K562 (cell line): ENCODE data around the gene MED17. TPM values are rescaled to one million over a fixed set of nuclear protein-coding genes. Genes with fewer than 3 reads are reported as not detected.

Source experiments
- ATAC-seq: fragments of 200-7000 bp; cut with Tn5 transposase; 3 replicates; pipeline ENCODE4 v1.9.1; 2020; ENCODE audit warnings: moderate library complexity
- BruUV-seq: library from RNA; stranded (reverse); fragments of 400-500 nt; replicated peaks from 2 replicates; lab custom pipeline; 2021; lab: Mats Ljungman, UMichigan
- CTCF ChIA-PET: fragments of 300-600 bp; formaldehyde crosslinking; extraction: SDS; loops from one replicate; lab custom pipeline; 2021; ENCODE audit warnings: low intra/inter-chr PET ratio; lab: Yijun Ruan, JAX
- POLR2A ChIA-PET: fragments of 300-600, 350-650 bp; sonication (Branson Sonifier 250); formaldehyde crosslinking; extraction: SDS; loops from one replicate; lab custom pipeline; 2021; ENCODE audit warnings: antibody characterized with exemption, inconsistent platforms; lab: Yijun Ruan, JAX
- DNase-seq, 4 experiments: peaks; one replicate each; pipeline versions ENCODE4 v3.0.0 to v3.0.0-alpha.2; 2011 to 2018; ENCODE audit warnings: low spot score in 3 of 4, mixed read lengths in 3 of 4; ENCODE audit errors: extremely low read depth in 1 of 4
- FAIRE-seq: peaks from 2 replicates; lab custom pipeline; 2011; peaks lifted over from hg19 to GRCh38; lab: Jason Lieb, UNC
- H2AFZ ChIP-seq: 2 replicates; pipeline ENCODE4 v1.6.0; 2011; ENCODE audit warnings: low read depth, low read length, control low read depth, inconsistent platforms
- H3K27ac ChIP-seq: fragments of 200-600 bp; 3 replicates; pipeline ENCODE4 v1.8.0; 2011; ENCODE audit warnings: low read depth, mild to moderate bottlenecking, control low read depth, inconsistent platforms, low read length, moderate library complexity, mixed read lengths; ENCODE audit errors: extremely low read depth
- H3K27me3 ChIP-seq, 2 experiments: fragments of 300-600 bp in 1 of 2; 2 replicates in 1 of 2; 3 replicates in 1 of 2; pipeline versions ENCODE4 v1.6.0 to v1.8.0; 2011; ENCODE audit warnings: inconsistent platforms in 2 of 2, low read length in 2 of 2, mild to moderate bottlenecking in 1 of 2, mixed read lengths in 1 of 2, moderate library complexity in 1 of 2; ENCODE audit not compliant: control insufficient read depth in 2 of 2, insufficient read depth in 2 of 2
- H3K36me3 ChIP-seq: fragments of 300-600 bp; 3 replicates; pipeline ENCODE4 v1.8.0; 2011; ENCODE audit warnings: mild to moderate bottlenecking, low read length, inconsistent platforms; ENCODE audit not compliant: control insufficient read depth, insufficient read depth
- H3K4me1 ChIP-seq, 2 experiments: fragments of 200-600 bp in 1 of 2; replicated peaks in 1 of 2; 2 replicates in 1 of 2; 3 replicates in 1 of 2; pipeline versions ENCODE4 v1.5.1 to v1.8.0; 2011; ENCODE audit warnings: inconsistent platforms in 2 of 2, low read length in 2 of 2, mild to moderate bottlenecking in 1 of 2, mixed read lengths in 1 of 2, moderate library complexity in 1 of 2; ENCODE audit not compliant: control insufficient read depth in 2 of 2, insufficient read depth in 2 of 2
- H3K4me2 ChIP-seq: 2 replicates; pipeline ENCODE4 v1.6.1; 2011; ENCODE audit warnings: low read length, control low read depth, inconsistent platforms, mixed read lengths; ENCODE audit not compliant: insufficient read depth
- H3K4me3 ChIP-seq: fragments of 200-600 bp; sonication (generic), shearing (Covaris generic); 2 replicates; pipeline ENCODE4 v1.5.1; 2016; ENCODE audit warnings: control low read depth, inconsistent platforms
- H3K79me2 ChIP-seq: fragments of 200-600 bp; 3 replicates; pipeline ENCODE4 v1.8.0; 2011; ENCODE audit warnings: low read length, inconsistent platforms; ENCODE audit not compliant: control insufficient read depth, insufficient read depth
- H3K9ac ChIP-seq, 2 experiments: 2 replicates each; pipeline versions ENCODE4 v1.6.0 to v1.6.1; 2011; ENCODE audit warnings: low read depth in 2 of 2, low read length in 2 of 2, control low read depth in 1 of 2, inconsistent platforms in 1 of 2, mild to moderate bottlenecking in 1 of 2, mixed read lengths in 1 of 2; ENCODE audit not compliant: insufficient read depth in 1 of 2
- H3K9me1 ChIP-seq: one replicate; pipeline ENCODE4 v1.6.0; 2011; ENCODE audit warnings: inconsistent platforms, mild to moderate bottlenecking, low read length, moderate library complexity; ENCODE audit not compliant: control insufficient read depth, insufficient read depth
- H3K9me3 ChIP-seq: replicated peaks from 2 replicates; pipeline ENCODE4 v1.5.1; 2011; ENCODE audit warnings: low read depth, low read length, inconsistent platforms; ENCODE audit not compliant: control insufficient read depth, insufficient read depth
- H4K20me1 ChIP-seq: replicated peaks from 2 replicates; pipeline ENCODE4 v1.6.1; 2011; ENCODE audit warnings: low read length, inconsistent platforms, mixed read lengths; ENCODE audit not compliant: control insufficient read depth, insufficient read depth
- CBX8 ChIP-seq: fragments of 200-600 bp; sonication (generic); IDR thresholded peaks from 2 replicates; pipeline ENCODE4 v1.6.1; 2012; ENCODE audit warnings: borderline replicate concordance, mixed run types, low read depth, mild to moderate bottlenecking, moderate library complexity, mixed read lengths, low read length, control low read depth, inconsistent platforms; ENCODE audit not compliant: poor library complexity, severe bottlenecking; ENCODE audit errors: extremely low read depth
- GATAD2A ChIP-seq: fragments of 450-650 bp; IDR thresholded peaks from 2 replicates; pipeline ENCODE4 v1.6.1; 2017
- MXI1 ChIP-seq: IDR thresholded peaks from 2 replicates; pipeline ENCODE4 v1.6.1; 2011; ENCODE audit warnings: low read depth, mild to moderate bottlenecking, improper control_type of control experiment, low read length
- NFE2L1 ChIP-seq: fragments of 450-650 bp; IDR thresholded peaks from 2 replicates; pipeline ENCODE4 v1.6.1; 2016; ENCODE audit warnings: missing genetic modification characterization, low read depth, mild to moderate bottlenecking, missing compliant biosample characterization, moderate library complexity, borderline replicate concordance
- POLR2G ChIP-seq: fragments of 200-400 bp; formaldehyde crosslinking; IDR thresholded peaks from 2 replicates; pipeline ENCODE4 v1.6.1; 2017; ENCODE audit warnings: low read depth, mild to moderate bottlenecking, antibody characterized with exemption, low read length, moderate library complexity
- RBM34 ChIP-seq: fragments of 200-400 bp; formaldehyde crosslinking; IDR thresholded peaks from 2 replicates; pipeline ENCODE4 v1.6.1; 2018; ENCODE audit warnings: low read length, borderline replicate concordance; ENCODE audit not compliant: insufficient read depth
- SMC3 ChIP-seq: conservative IDR thresholded peaks from 2 replicates; pipeline ENCODE4 v1.6.1; 2011; ENCODE audit warnings: low read depth, low read length, improper control_type of control experiment; ENCODE audit not compliant: insufficient read depth
- TGIF2 ChIP-seq: sonication (generic); formaldehyde crosslinking; IDR thresholded peaks from 2 replicates; pipeline ENCODE4 v1.8.1; 2022; ENCODE audit warnings: mild to moderate bottlenecking, missing genetic modification reagents, moderate library complexity
- ZNF277 ChIP-seq: fragments of 250-450 bp; sonication (Bioruptor Pico); IDR thresholded peaks from 2 replicates; pipeline ENCODE4 v1.8.0; 2022; ENCODE audit warnings: inconsistent platforms, mild to moderate bottlenecking, moderate library complexity, borderline replicate concordance
- WGBS: fragments of 100-300 bp; shearing (Covaris generic); methylation state at CpG from one replicate; pipeline ENCODE4 v1.1.6; 2016; ENCODE audit warnings: low coverage, mixed read lengths; ENCODE audit not compliant: insufficient coverage; ENCODE audit errors: missing lambda C conversion rate; 5-methylcytosine and 5-hydroxymethylcytosine counted together
- in situ Hi-C: fragments of 300-500 bp; cut with MboI; formaldehyde crosslinking; loops from 4 replicates; pipeline ENCODE4 v1.15.0; 2018; ENCODE audit warnings: inconsistent platforms, mixed read lengths
- intact Hi-C: fragments of 100-400 bp; cut with micrococcal nuclease; formaldehyde crosslinking; loops from 2 replicates; pipeline ENCODE4 v1.14.2; 2022
- polyA plus RNA-seq, 8 experiments: library from polyadenylated mRNA; depleted of rRNA in 4 of 8; stranded (reverse) in 5 of 8; unstranded in 3 of 8; fragments of >200 nt; fragmentation: Nextera tagmentation in 2 of 8; fragmentation: Illumina TruSeq in 1 of 8; extraction: Ambion mirVana in 2 of 8; extraction: Trizol in 1 of 8; gene quantifications; 2 replicates each; pipeline versions ENCODE4 v1.2.1 to v1.2.3, GENCODE V29; 2011 to 2014; ENCODE audit warnings: inconsistent platforms in 1 of 8, missing spikeins in 1 of 8
- total RNA-seq, 7 experiments: library from RNA; depleted of rRNA in 6 of 7; stranded (reverse); fragments of >200 nt in 6 of 7; fragmentation: Illumina TruSeq in 2 of 7; extraction: Trizol in 2 of 7; gene quantifications; 2 replicates each; pipeline versions ENCODE4 v1.2.1 to v1.2.3, GENCODE V29; 2011 to 2021; ENCODE audit warnings: low replicate concordance in 1 of 7
- TF ChIP-seq, protein P1 (sequence below): fragments of 450-650 bp; formaldehyde crosslinking; IDR thresholded peaks from 2 replicates; pipeline ENCODE4 v1.4.0; 2020; ENCODE audit warnings: mild to moderate bottlenecking, moderate library complexity
- TF ChIP-seq, protein P2 (sequence below): fragments of 250-450 bp; sonication (Bioruptor Pico); IDR thresholded peaks from 2 replicates; pipeline ENCODE4 v1.4.0; 2020
- TF ChIP-seq, protein P3 (sequence below): fragments of 450-650 bp; IDR thresholded peaks from 2 replicates; pipeline ENCODE4 v1.6.1; 2016; ENCODE audit warnings: mild to moderate bottlenecking
- TF ChIP-seq, protein P4 (sequence below): IDR thresholded peaks from 2 replicates; pipeline ENCODE4 v1.6.1; 2014; ENCODE audit warnings: antibody characterized with exemption

The MED17 gene
- total and polyA plus RNA-seq, 9 of the 15 experiments (the other 6 are each of a cell fraction or from before 2014, with no cell fraction given): 6.7 to 34.7 (median 26.8) TPM

- TF ChIP-seq NFE2L1: no peak
- TF ChIP-seq, protein P1, sequence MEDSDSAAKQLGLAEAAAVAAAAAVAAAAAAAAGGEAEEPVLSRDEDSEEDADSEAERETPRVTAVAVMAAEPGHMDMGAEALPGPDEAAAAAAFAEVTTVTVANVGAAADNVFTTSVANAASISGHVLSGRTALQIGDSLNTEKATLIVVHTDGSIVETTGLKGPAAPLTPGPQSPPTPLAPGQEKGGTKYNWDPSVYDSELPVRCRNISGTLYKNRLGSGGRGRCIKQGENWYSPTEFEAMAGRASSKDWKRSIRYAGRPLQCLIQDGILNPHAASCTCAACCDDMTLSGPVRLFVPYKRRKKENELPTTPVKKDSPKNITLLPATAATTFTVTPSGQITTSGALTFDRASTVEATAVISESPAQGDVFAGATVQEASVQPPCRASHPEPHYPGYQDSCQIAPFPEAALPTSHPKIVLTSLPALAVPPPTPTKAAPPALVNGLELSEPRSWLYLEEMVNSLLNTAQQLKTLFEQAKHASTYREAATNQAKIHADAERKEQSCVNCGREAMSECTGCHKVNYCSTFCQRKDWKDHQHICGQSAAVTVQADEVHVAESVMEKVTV (CRISPR knock-in tag): no peak
- no peak for TF ChIP-seq TGIF2
- TF ChIP-seq ZNF277: no peak
- no peak for TF ChIP-seq GATAD2A
- no peak for TF ChIP-seq SMC3
- TF ChIP-seq, protein P2, sequence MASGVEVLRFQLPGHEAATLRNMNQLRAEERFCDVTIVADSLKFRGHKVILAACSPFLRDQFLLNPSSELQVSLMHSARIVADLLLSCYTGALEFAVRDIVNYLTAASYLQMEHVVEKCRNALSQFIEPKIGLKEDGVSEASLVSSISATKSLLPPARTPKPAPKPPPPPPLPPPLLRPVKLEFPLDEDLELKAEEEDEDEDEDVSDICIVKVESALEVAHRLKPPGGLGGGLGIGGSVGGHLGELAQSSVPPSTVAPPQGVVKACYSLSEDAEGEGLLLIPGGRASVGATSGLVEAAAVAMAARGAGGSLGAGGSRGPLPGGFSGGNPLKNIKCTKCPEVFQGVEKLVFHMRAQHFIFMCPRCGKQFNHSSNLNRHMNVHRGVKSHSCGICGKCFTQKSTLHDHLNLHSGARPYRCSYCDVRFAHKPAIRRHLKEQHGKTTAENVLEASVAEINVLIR (CRISPR knock-in tag): no peak
Observed at GRCh38 chr11:93751001-93751400, 33.1 kb upstream of the MED17 start (continued).

- no peak overlapping the region for H3K27ac ChIP-seq
- WGBS: 84% methylated on average over 2 of the region's 2 CpGs
- intact Hi-C loops: no loop called here
- TF ChIP-seq, protein P3, sequence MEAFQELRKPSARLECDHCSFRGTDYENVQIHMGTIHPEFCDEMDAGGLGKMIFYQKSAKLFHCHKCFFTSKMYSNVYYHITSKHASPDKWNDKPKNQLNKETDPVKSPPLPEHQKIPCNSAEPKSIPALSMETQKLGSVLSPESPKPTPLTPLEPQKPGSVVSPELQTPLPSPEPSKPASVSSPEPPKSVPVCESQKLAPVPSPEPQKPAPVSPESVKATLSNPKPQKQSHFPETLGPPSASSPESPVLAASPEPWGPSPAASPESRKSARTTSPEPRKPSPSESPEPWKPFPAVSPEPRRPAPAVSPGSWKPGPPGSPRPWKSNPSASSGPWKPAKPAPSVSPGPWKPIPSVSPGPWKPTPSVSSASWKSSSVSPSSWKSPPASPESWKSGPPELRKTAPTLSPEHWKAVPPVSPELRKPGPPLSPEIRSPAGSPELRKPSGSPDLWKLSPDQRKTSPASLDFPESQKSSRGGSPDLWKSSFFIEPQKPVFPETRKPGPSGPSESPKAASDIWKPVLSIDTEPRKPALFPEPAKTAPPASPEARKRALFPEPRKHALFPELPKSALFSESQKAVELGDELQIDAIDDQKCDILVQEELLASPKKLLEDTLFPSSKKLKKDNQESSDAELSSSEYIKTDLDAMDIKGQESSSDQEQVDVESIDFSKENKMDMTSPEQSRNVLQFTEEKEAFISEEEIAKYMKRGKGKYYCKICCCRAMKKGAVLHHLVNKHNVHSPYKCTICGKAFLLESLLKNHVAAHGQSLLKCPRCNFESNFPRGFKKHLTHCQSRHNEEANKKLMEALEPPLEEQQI: no peak
- TF ChIP-seq MXI1: no peak
- TF ChIP-seq, protein P4, sequence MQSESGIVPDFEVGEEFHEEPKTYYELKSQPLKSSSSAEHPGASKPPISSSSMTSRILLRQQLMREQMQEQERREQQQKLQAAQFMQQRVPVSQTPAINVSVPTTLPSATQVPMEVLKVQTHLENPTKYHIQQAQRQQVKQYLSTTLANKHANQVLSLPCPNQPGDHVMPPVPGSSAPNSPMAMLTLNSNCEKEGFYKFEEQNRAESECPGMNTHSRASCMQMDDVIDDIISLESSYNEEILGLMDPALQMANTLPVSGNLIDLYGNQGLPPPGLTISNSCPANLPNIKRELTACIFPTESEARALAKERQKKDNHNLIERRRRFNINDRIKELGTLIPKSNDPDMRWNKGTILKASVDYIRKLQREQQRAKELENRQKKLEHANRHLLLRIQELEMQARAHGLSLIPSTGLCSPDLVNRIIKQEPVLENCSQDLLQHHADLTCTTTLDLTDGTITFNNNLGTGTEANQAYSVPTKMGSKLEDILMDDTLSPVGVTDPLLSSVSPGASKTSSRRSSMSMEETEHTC: no peak
- TF ChIP-seq CBX8: no peak
- no peak for TF ChIP-seq POLR2G
- TF ChIP-seq RBM34: no peak
Observed at GRCh38 chr11:93753241-93753640, 30.8 kb upstream of the MED17 start.

More at GRCh38 chr11:93753241-93753640, 30.8 kb upstream of the MED17 start:
- no peaks in the 10 kb centered on the region for H4K20me1 ChIP-seq
- H3K9me3 ChIP-seq: no peaks in the 10 kb centered on the region
- BruUV-seq: no TSS peak
- no peaks in the 10 kb centered on the region for H3K9me1 ChIP-seq
- no peaks in the 10 kb centered on the region for H3K27me3 ChIP-seq
- no peak overlapping the region for H3K4me2 ChIP-seq
- ATAC-seq (no peak), FAIRE-seq (no peak), DNase-seq (no peak)
- no peak overlapping the region for H3K4me3 ChIP-seq
- H3K9ac ChIP-seq: no peak overlapping the region
- H2AFZ ChIP-seq: no peak overlapping the region
- peaks cover 16% of the 10 kb centered on the region; the same call in 2 of the 3 replicates for H3K36me3 ChIP-seq
- peaks cover 4 to 6% of the 10 kb centered on the region in 2 experiments; a peak in 4 of 5 replicates for H3K4me1 ChIP-seq
- H3K79me2 ChIP-seq: no peaks in the 10 kb centered on the region
- ChIA-PET POLR2A (no interaction called here), CTCF (no interaction called here)
- in situ Hi-C loops: no loop called here
